ENCODE data around the gene TIAL1.

DNA sequence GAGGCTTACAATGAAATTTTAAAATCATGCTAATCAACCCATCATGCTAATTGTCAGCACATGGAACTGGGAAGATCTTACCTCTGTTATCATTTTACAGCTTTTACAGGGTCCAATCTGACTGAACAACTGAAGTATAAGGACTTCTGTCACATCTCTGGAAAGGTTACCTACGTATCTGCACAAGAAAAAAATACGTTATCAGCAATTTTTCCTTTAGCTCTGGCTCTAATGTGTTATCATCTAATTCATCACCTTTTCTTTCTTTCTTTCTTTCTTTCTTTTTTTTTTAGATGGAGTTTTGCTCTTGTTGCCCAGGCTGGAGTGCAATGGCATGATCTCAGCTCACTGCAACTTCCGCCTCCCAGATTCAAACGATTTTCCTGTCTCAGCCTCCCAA, 8.7 kb downstream of the TIAL1 start:
- TF ChIP-seq, protein P1, sequence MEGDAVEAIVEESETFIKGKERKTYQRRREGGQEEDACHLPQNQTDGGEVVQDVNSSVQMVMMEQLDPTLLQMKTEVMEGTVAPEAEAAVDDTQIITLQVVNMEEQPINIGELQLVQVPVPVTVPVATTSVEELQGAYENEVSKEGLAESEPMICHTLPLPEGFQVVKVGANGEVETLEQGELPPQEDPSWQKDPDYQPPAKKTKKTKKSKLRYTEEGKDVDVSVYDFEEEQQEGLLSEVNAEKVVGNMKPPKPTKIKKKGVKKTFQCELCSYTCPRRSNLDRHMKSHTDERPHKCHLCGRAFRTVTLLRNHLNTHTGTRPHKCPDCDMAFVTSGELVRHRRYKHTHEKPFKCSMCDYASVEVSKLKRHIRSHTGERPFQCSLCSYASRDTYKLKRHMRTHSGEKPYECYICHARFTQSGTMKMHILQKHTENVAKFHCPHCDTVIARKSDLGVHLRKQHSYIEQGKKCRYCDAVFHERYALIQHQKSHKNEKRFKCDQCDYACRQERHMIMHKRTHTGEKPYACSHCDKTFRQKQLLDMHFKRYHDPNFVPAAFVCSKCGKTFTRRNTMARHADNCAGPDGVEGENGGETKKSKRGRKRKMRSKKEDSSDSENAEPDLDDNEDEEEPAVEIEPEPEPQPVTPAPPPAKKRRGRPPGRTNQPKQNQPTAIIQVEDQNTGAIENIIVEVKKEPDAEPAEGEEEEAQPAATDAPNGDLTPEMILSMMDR (IDR thresholded peaks at IDR 0.05) = no peak
- no peak for TF ChIP-seq POLR2AphosphoS5 (IDR thresholded peaks at IDR 0.05)
